NCI-H2171 treated with DMSO at 0.1 percent for 48 hours (cell line): ENCODE results near the gene KCNIP1.

Source experiments
- DNase-seq: peaks from one replicate; lab custom pipeline; 2025; lab: John Stamatoyannopoulos, UW

KCNIP1 gene

DNA sequence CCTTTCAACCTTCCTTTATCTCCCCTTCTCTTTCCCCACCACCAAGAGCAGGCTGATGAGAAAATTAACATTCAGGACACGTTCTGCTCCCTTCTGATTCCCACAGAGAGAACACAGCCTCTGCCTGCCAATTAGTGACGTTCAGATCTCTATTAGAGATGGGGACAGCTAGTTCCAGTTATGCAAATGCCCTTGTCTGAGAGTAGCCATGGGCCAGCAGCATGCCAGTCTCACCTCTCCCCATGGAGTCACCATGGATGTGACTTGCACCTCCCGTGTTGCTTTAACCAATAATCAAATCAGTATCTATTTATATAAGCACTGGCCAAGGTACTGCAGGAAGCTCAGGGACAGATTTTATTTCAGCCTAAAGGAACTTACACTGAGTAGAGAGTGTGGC, 61.3 kb downstream of the KCNIP1 start:
- no peak for DNase-seq

- DNase-seq = no peak
These were observed 65.3 kb downstream of the KCNIP1 start for GRCh38 chr5:170569101-170569500.

DNA sequence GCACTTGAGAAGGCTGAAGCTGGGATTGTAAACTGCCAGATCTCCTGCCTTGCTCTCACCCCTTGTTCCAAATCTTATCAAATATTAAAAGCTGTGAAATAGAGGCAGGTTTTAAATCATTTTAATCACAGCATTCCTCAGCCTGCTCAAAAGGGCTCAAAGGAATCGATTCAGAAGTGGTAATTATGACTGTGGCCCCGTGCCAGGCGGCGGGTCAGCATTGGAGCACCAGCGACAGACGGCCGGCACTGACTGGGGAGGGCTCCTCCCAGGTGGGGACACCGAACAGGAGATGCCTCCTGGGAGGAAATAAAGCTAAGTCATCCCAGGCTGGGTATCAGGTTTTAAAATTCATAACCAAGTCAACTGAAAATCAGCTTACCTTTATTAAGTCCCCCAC, 66.7 kb downstream of the KCNIP1 start:
- DNase-seq = peak; percentile 79

- DNase-seq = no peak
These were observed 67.5 kb downstream of the KCNIP1 start for GRCh38 chr5:170571281-170571731.

- DNase-seq = peak; percentile 49
These were observed 68.3 kb downstream of the KCNIP1 start for GRCh38 chr5:170571875-170572852.

GRCh38 chr5:170573114-170573513, 69.3 kb downstream of the KCNIP1 start:
- no peak for DNase-seq

DNA sequence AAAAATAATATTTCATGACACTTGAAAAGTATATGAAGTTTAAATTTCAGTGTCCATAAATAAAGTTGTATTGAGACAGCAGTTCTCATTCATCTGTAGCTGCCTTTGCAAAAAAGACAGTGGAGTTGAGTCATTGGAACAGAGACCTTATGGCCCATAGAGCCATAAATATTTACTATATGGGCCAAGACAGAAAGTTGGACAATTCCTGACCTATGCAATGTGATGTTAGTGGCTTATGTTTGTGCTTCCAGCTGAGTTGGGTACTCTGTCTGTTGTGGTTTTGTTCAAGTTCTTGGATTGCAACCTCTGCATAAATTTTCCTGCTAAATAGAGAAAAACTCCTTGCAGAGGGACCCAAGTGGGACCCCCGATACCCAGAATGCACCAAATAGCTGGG, 69.8 kb downstream of the KCNIP1 start:
- DNase-seq = no peak

GRCh38 chr5:170576602-170577535, 73.0 kb downstream of the KCNIP1 start:
- peak; percentile 43 for DNase-seq

DNA sequence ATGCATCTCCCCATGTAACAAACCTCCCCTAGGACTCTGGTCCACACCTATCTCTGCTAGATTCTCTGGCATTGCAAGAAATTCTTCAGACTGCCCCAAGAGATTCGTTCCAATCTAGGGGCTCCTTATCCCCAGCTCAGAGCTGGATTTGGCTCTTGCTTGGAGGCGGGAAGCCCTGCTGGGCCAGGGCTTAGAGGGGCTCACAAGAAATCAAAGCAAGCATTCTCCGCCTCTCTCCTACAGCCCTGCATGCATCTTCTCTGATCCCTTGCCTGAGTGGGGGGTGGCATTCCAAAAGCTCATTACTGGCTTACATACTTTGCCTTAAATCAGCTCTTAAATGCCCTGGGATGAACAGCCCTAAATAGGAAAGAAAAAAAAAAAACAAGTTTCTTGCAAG, 75.8 kb downstream of the KCNIP1 start:
- DNase-seq = no peak

DNA sequence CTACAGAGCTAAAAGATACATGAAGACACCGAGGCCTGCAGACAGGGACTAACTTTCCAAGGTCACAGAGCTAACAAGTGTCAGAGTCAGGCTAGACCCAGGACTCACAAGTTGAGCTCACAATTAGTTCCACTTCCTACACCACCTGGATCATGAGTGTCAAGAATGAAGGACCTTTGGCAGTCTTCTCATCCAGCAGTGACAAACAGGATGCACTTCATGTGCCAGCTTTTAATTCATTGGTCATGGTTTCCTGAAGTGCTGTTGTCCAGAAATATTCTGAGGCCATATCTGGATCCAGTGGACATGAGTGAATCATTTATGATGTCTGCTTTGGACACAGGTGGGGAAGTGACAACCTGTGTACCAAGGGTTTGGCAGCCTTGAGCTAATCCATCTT, 77.4 kb downstream of the KCNIP1 start:
- no peak for DNase-seq

- DNase-seq = no peak
These were observed 79.0 kb downstream of the KCNIP1 start for GRCh38 chr5:170582644-170583330.

DNA sequence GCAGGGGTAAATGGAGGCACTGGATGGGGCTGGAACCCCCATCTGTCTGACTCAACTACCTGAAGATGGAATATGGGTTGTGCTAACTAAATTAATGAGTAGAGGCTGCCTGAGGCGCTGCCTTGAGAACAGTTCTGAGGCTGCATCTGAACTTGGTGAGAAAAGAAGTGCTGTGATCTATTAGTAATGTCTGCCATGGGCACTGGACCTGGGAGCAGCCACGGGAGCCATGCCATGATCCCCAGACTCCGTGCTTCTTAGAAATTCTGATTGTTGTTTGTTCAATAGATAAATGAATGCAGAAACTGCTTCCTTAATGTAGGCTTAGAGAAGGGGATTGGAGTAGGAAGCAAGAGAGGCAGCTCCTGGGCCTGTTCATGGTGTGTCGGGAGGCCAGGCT, 80.2 kb downstream of the KCNIP1 start:
- no peak for DNase-seq

- no peak for DNase-seq
These were observed 80.7 kb downstream of the KCNIP1 start for GRCh38 chr5:170584450-170585058.

GRCh38 chr5:170585273-170585948, 81.6 kb downstream of the KCNIP1 start:
- DNase-seq = no peak

- no peak for DNase-seq
These were observed 84.0 kb downstream of the KCNIP1 start for GRCh38 chr5:170587808-170588207.

DNA sequence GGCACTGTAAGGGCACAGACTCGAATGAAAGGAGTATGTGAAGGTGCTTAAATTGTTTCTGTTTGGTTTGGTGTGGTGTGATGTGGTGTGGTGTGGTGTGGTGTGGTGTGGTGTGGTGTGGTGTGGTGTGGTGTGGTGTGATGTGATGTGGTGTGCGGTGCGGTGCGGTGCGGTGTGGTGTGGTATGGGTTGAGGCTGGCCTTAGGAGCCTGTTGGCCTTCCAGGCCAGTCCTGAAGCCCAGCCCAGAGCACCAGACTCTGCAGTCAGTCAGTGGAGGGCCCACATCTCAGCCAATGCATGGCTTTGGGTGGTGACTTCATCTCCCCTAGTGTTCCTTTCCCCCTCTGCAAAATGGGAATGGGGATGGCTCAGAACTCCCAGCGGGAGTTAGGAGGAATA, 85.8 kb downstream of the KCNIP1 start:
- DNase-seq = no peak

DNA sequence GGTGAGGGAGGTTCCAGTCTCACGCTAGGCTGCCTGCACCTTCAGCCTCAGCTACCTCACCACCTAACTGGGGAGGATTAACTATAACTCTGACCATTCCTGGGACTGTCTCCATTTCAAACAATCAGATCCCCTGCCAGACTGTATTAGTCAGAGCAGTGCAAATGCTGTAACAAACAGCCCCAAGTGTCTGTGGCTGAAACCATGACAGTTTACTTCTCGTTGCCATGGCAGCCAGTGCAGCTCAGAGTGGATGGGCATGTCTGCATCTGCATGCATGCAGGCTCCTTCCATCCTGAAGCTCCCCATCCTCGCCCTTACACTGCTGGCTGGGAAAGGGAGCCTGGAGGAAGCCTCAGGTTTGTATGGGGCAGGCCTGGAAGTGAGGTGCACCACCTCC, 86.7 kb downstream of the KCNIP1 start:
- DNase-seq = no peak

DNA sequence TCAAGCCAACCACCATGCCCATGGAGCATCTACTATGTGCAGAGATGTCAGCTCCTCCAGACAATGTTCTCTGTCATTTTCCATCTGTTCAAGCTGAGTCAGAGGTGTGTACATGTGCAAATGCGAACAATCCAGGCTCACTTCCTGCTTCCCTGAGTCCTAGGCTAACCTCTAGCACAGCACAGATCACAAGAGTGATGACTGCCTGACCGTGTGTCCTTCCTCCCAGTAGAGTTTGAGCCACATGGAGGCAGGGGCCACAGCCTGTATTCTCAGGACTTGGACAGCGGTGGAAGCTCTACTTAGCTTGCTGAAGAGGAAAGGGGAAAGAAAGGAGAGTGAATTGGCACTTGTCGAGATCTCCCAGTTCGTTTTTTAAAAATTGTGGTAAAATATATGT, 87.2 kb downstream of the KCNIP1 start:
- no peak for DNase-seq

GRCh38 chr5:170596482-170597044, 92.7 kb downstream of the KCNIP1 start:
- no peak for DNase-seq

GRCh38 chr5:170597109-170597751, 93.4 kb downstream of the KCNIP1 start:
- DNase-seq = no peak
